Activated CD4-positive, alpha-beta T cell treated with anti-CD3 and anti-CD28 coated beads, Interleukin-2, Interleukin-6, amounts not matched to agents 100 ng/mL and 50 ng/mL, durations not matched to agents 16 hours and 8 hours (primary cell): Measurements from ENCODE around the gene HEY2.
"Not testable (repeated sequence)": the region's sequence is repeated elsewhere in the genome, so short reads cannot be mapped to it uniquely, and the experiment has no call there.

Source experiments
- DNase-seq: peaks from one replicate; pipeline ENCODE4 v3.0.0-alpha.2; 2020

The HEY2 gene

DNA sequence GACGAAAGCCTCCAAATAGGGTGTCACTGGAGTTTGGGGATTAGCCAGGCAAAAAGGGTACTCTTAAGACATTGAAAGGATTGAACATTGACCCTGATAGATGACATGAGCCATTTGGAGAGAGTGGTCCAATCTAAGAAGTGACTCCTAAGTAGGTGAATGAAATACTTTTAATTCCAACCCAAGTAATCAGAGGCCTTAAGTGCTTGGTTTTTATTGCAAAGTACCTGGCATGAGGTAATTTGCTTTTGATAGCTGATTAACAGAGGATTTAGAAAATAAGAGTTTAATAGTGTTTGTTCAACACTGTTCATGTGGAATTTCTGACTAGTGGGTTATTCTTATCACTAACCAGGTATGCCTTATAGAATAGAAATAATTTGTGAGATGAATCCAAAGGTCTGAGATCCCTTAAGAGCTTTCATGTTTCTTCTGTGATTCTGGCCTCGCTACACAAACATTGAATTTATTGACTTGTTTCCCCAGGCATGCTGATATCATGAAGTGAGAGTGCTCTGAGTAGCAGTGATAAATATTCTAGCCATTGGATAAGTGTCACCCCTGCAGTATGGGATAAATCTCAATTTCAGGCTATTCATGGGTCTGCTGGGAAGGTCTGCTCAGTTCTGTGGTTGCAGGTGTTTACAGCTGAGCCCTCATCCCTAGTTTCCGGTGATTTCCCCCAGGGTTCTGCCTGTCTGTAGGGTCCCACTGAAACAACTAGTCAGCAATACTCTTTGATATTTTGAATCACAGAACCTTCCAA is 47.9 kb downstream of the HEY2 start:
- no peak for DNase-seq

DNA sequence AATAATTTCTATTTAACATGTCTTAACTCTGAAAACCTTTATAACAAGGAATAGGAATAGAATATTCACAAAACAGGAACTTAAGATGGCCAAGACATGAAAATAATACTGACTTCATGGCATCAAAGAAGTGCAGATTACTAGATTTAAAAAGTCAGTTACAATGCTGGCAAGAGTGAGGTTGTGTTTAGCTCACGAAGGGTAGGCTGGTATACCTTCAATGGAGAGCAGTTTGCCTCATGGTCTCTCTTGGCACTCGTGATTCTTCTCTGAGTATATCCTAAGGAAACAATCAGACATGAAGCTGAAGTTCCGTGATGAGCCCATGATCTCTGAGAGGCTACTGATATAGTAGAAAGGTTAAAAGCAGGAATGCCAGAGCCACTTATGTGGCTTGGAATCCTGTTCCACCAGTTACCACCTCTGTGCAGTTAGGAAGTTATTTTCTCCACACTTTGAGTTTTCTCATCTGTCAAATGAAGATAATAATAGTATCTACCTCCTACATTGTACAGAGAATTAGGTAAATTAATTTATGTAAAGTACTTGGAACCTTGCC is 48.5 kb downstream of the HEY2 start:
- no peak for DNase-seq

DNA sequence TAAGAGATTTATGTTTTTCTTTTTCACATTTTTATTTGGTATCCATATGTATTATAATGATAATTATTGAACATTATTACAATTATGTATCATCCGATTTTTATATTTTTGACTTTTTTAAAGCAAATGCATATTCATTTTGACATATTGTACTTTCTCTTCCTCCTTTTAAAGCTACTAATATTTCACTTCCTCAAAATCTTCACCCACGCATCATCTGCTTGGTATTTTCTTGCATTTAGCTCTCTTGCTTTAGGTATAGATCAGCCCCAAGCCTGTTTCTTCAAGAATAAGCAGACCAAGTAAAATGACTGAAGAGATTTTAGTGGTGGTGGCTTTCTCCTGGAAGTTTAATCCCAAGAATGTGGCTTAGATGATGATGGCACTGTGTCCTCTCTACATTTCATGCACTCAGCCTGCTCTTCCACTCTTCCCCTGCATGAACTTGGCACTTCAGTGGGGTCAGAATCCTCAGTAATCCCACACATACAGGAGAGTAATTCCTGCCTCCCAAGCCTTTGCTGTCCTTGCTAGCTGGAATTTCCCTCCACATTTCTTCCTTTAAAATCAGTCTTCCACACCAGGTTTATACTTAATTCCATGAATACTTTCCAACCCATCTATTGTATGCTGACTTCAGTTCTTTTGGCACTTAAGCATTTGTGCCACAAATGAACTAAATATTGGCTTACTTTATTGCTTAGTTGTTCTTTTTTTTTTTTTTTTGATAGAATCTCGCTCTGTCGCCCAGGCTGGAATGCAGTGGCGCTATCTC is 49.5 kb downstream of the HEY2 start:
- no peak for DNase-seq

GRCh38 chr6:125802383-125802782 is 53.0 kb downstream of the HEY2 start:
- DNase-seq = no peak

- peak; percentile 37 for DNase-seq
Measured at GRCh38 chr6:125802943-125803377, 53.5 kb downstream of the HEY2 start.

DNA sequence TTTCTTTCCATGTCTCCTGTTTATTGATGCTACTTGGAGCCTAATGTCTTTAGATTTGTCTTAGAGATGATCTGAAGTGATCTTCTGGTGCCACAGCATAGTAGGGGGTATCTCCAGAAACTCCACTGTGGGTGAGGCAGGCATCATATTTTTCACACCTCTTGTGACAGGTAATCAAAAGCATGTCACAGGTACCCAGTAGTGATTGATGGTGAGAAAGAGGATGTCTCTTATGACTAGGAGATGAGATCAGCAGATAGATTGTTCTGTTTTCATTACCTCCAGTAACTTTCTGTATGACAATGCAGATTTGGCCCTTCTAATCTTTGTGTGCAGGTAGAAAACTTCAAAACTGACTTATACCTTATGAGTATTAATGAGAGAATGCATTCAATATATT is 54.8 kb downstream of the HEY2 start:
- peak; percentile 81 for DNase-seq

- DNase-seq = not testable (repeated sequence)
Measured at GRCh38 chr6:125804866-125805425, 55.5 kb downstream of the HEY2 start.

- DNase-seq = no peak
Measured at GRCh38 chr6:125806813-125807212, 57.4 kb downstream of the HEY2 start.

GRCh38 chr6:125807293-125807692 is 57.9 kb downstream of the HEY2 start:
- peak; percentile 63 for DNase-seq

DNA sequence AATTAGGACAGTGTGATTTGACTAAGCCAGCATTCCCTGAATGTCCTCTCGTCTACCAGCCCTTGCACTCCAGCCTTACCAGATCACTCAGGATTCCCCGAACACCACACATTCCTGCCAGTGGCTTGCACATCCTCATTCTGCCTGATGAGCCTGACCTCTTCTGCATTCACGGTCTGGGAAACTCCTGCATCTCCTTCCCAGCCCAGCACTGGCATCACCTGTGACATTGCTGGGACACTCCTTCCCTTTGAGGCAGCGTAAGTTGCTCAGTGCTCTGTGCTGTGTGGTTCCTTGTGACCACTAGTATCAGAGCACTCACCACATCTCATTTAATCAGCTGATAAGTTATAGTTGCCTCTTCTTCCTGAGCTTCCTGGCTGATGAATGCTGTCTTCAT is 58.6 kb downstream of the HEY2 start:
- no peak for DNase-seq

DNA sequence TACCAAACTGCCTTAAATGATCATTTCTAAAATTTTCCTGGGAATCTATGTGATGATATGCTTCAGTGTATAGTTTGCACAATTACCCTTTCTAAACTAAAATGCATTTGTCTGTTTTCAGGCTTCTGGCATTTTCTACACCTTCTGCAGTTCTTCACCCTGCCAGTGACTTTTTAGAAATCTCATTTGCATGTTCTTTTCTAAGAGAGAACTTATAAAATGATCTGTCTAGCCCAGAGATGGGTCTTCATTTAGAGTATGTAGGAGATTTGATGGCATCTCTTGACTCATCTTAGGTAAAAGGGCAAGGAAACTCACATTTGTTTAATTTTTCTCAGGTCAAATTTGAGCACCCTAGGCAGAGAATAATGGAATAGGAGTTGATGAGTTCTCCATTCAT is 59.2 kb downstream of the HEY2 start:
- DNase-seq = no peak

DNA sequence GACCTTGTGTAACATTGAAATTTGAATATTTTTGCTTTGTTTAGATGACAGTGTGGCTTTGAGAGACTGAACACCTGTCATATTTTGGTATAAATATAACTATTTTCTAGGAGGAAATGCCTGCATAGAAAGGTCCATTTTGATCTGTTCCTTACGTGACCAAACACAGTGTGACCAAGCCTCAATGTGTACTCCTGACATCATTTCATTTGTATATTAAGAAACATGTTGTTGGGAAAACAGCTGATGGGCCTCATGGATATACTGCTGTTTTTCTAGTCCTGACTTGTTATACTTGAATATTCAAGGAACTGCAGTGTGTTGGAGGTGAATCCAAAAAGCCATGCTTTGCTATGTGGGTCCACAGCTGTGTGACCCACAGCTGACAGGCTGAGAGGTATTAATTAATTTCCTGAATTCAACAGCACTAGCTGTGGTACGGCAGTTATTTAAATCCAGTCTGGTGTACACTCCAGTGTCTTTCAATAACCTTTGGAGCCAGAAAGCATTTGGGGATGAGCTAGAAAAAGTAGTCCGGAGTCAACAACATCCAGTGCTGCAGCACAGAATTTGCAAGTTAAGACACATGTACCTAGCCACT is 60.2 kb downstream of the HEY2 start:
- DNase-seq = no peak

- DNase-seq = no peak
Measured at GRCh38 chr6:125810445-125810844, 61.0 kb downstream of the HEY2 start.
